SU-DHL-6 (cell line): ENCODE results near the gene NUTF2.

Experiments used
- H2AFZ ChIP-seq: fragments of 200-600 bp; sonication (generic); 2 replicates; pipeline ENCODE4 v1.6.1; 2014; ENCODE audit warnings: low read depth, mild to moderate bottlenecking, moderate library complexity, mixed read lengths, antibody characterized with exemption, low read length; ENCODE audit not compliant: severe bottlenecking
- H3F3A ChIP-seq: fragments of 200-600 bp; shearing (Covaris generic); 2 replicates; pipeline ENCODE4 v1.6.0; 2016; ENCODE audit warnings: antibody characterized with exemption, mild to moderate bottlenecking; ENCODE audit not compliant: insufficient read depth
- H3K27ac ChIP-seq: fragments of 200-600 bp; sonication (generic); 2 replicates; pipeline ENCODE4 v1.5.1; 2016; ENCODE audit warnings: low read depth, mild to moderate bottlenecking, low read length, moderate library complexity, mixed read lengths
- H3K27me3 ChIP-seq: fragments of 200-600 bp; sonication (generic), shearing (Covaris generic); 2 replicates; pipeline ENCODE4 v1.6.0; 2014; ENCODE audit warnings: mild to moderate bottlenecking, low read length
- H3K36me3 ChIP-seq: fragments of 200-600 bp; sonication (generic); 2 replicates; pipeline ENCODE4 v1.6.1; 2014; ENCODE audit warnings: mild to moderate bottlenecking, low read length, mixed read lengths
- H3K4me2 ChIP-seq: fragments of 300-600, 200-600 bp; shearing (Covaris generic), sonication (generic); 2 replicates; pipeline ENCODE4 v1.6.0; 2014; ENCODE audit warnings: low read length, low read depth, mild to moderate bottlenecking; ENCODE audit not compliant: poor library complexity, severe bottlenecking
- H3K4me3 ChIP-seq: fragments of 200-600 bp; sonication (generic); 2 replicates; pipeline ENCODE4 v1.5.1; 2014; ENCODE audit warnings: antibody characterized with exemption, low read length, mild to moderate bottlenecking, mixed read lengths; ENCODE audit not compliant: insufficient read depth, poor library complexity, severe bottlenecking
- H3K79me2 ChIP-seq: fragments of 200-600 bp; sonication (generic); 2 replicates; pipeline ENCODE4 v1.6.1; 2014; ENCODE audit warnings: mild to moderate bottlenecking, low read length, moderate library complexity; ENCODE audit not compliant: insufficient read depth
- H3K9ac ChIP-seq: fragments of 200-600 bp; sonication (generic); 2 replicates; pipeline ENCODE4 v1.7.0; 2014; ENCODE audit warnings: mild to moderate bottlenecking, low read length
- H3K9me2 ChIP-seq: fragments of 200-600 bp; sonication (generic); replicated peaks from 2 replicates; pipeline ENCODE4 v1.6.1; 2014; ENCODE audit warnings: low read length; ENCODE audit not compliant: insufficient read depth
- H3K9me3 ChIP-seq: fragments of 200-600 bp; sonication (generic); 2 replicates; pipeline ENCODE4 v1.6.1; 2014; ENCODE audit warnings: low read length, mixed read lengths; ENCODE audit not compliant: insufficient read depth
- H4K20me1 ChIP-seq: fragments of 200-600 bp; sonication (generic); 2 replicates; pipeline ENCODE4 v1.6.1; 2014; ENCODE audit warnings: low read depth, mild to moderate bottlenecking, antibody characterized with exemption, low read length, moderate library complexity, mixed read lengths
- CTCF ChIP-seq: fragments of 200-600 bp; sonication (generic); IDR thresholded peaks from one replicate; pipeline ENCODE4 v1.5.1; 2017; ENCODE audit warnings: antibody characterized with exemption, mild to moderate bottlenecking, low read length, moderate library complexity; ENCODE audit not compliant: insufficient read depth, poor library complexity, severe bottlenecking
- EZH2phosphoT487 ChIP-seq: fragments of 200-600 bp; sonication (generic), shearing (Covaris generic); conservative IDR thresholded peaks from 2 replicates; pipeline ENCODE4 v1.6.1; 2018; ENCODE audit warnings: mild to moderate bottlenecking, antibody characterized with exemption, low read length, moderate library complexity, mixed read lengths

NUTF2 gene

GRCh38 chr16:67877064-67877463 is 30.3 kb downstream of the NUTF2 start:
- H3K4me3 ChIP-seq: no peak overlapping the region
- no peak for TF ChIP-seq CTCF

GRCh38 chr16:67878232-67878631 is 31.5 kb downstream of the NUTF2 start:
- no peaks in the 10 kb centered on the region for H3F3A ChIP-seq
- no peaks in the 10 kb centered on the region for H3K36me3 ChIP-seq

More at GRCh38 chr16:67877064-67877463, 30.3 kb downstream of the NUTF2 start:
- H3K9ac ChIP-seq: no peak overlapping the region
- no peaks in the 10 kb centered on the region for H3K9me3 ChIP-seq
- H3K36me3 ChIP-seq: no peaks in the 10 kb centered on the region
- H3K9me2 ChIP-seq: no peaks in the 10 kb centered on the region
- H3K27me3 ChIP-seq: no peaks in the 10 kb centered on the region
- no peak overlapping the region for H2AFZ ChIP-seq
- peaks cover 35% of the 10 kb centered on the region for H3K79me2 ChIP-seq
- no peak overlapping the region for H3K27ac ChIP-seq
- peaks cover 5% of the 10 kb centered on the region for H3F3A ChIP-seq
- H4K20me1 ChIP-seq: no peaks in the 10 kb centered on the region
- H3K4me2 ChIP-seq: no peak overlapping the region

GRCh38 chr16:67878846-67879245 is 32.1 kb downstream of the NUTF2 start:
- Histone ChIP-seq H4K20me1 (no peaks in the 10 kb centered on the region), H3K79me2 (peaks cover 26% of the 10 kb centered on the region), H3K36me3 (no peaks in the 10 kb centered on the region), H3K9me3 (no peaks in the 10 kb centered on the region), H3F3A (no peaks in the 10 kb centered on the region), H3K9me2 (no peaks in the 10 kb centered on the region), H3K27me3 (no peaks in the 10 kb centered on the region), H3K9ac (no peak overlapping the region), H2AFZ (no peak overlapping the region), H3K27ac (no peak overlapping the region), H3K4me2 (no peak overlapping the region), H3K4me3 (no peak overlapping the region)
- no peak for TF ChIP-seq CTCF
- TF ChIP-seq EZH2phosphoT487: no peak

More at GRCh38 chr16:67878232-67878631, 31.5 kb downstream of the NUTF2 start:
- TF ChIP-seq CTCF (no peak), EZH2phosphoT487 (no peak)
- Histone ChIP-seq H3K79me2 (peaks cover 32% of the 10 kb centered on the region), H3K9me2 (no peaks in the 10 kb centered on the region), H3K9ac (no peak overlapping the region), H2AFZ (no peak overlapping the region), H3K27me3 (no peaks in the 10 kb centered on the region), H3K4me3 (no peak overlapping the region), H3K9me3 (no peaks in the 10 kb centered on the region), H3K4me2 (no peak overlapping the region), H3K27ac (no peak overlapping the region), H4K20me1 (no peaks in the 10 kb centered on the region)

GRCh38 chr16:67879462-67879861 is 32.7 kb downstream of the NUTF2 start:
- H3K4me2 ChIP-seq: no peak overlapping the region
- H3K27me3 ChIP-seq: no peaks in the 10 kb centered on the region
- no peak overlapping the region for H3K4me3 ChIP-seq
- H2AFZ ChIP-seq: no peak overlapping the region
- no peaks in the 10 kb centered on the region for H4K20me1 ChIP-seq
- TF ChIP-seq CTCF (no peak), EZH2phosphoT487 (no peak)
- peaks cover 19% of the 10 kb centered on the region for H3K79me2 ChIP-seq
- no peaks in the 10 kb centered on the region for H3K9me3 ChIP-seq
- H3K9me2 ChIP-seq: no peaks in the 10 kb centered on the region
- no peak overlapping the region for H3K27ac ChIP-seq
- no peak overlapping the region for H3K9ac ChIP-seq
- no peaks in the 10 kb centered on the region for H3F3A ChIP-seq
- H3K36me3 ChIP-seq: no peaks in the 10 kb centered on the region
